Activated CD8-positive, alpha-beta memory T cell treated with anti-CD3 and anti-CD28 coated beads, Interleukin-2, amount 50 U/mL, for 24 hours (primary cell): ENCODE data around the gene OR8D2.

Experiments
- DNase-seq: peaks from one replicate; pipeline ENCODE4 v3.0.0-alpha.2; 2020; ENCODE audit errors: extremely low read depth

OR8D2 gene, protein sequence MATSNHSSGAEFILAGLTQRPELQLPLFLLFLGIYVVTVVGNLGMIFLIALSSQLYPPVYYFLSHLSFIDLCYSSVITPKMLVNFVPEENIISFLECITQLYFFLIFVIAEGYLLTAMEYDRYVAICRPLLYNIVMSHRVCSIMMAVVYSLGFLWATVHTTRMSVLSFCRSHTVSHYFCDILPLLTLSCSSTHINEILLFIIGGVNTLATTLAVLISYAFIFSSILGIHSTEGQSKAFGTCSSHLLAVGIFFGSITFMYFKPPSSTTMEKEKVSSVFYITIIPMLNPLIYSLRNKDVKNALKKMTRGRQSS

DNA sequence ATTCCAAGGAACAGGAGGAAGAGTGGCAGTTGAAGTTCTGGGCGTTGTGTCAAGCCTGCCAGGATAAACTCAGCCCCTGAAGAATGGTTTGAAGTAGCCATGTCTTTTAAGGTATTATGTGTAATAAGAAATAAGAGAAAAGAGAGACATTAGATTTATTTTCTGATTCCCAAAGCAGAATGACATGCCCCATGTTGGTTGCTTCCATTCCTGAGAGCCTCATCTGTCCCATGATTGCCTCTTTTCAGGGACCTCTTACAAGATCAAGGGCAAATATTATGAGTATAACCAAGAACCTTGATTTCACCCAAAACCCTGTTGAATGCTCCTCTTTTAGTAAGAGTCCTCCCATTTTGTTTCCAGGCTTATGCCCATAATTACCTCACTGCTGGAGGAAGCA is at the start of gene OR8D2:
Gene OR8D2 (minus strand): TSS at position 101 of the 400 bp plus-strand sequence. CDS start 0 bp downstream, at position 101.
- no peak for DNase-seq

DNA sequence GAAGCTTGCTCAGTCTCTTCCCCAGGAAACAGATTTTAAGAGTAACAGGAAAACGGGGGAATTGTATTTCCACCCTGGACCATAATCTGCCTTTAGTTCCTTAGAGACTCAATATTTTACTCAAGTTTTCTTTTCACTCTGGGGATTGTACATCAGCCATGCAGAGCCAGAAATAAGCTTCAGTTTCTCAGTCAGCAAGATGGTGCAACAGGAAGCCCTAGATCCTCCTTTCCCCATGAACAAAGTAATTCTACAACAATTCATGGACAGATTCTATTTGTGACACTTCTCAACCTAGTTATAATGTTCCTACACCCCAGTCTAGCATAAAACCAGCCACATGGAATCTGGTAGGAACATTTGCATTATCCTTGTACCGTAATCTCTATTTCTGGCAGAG is 39.6 kb upstream of the OR8D2 start:
- no peak for DNase-seq

DNA sequence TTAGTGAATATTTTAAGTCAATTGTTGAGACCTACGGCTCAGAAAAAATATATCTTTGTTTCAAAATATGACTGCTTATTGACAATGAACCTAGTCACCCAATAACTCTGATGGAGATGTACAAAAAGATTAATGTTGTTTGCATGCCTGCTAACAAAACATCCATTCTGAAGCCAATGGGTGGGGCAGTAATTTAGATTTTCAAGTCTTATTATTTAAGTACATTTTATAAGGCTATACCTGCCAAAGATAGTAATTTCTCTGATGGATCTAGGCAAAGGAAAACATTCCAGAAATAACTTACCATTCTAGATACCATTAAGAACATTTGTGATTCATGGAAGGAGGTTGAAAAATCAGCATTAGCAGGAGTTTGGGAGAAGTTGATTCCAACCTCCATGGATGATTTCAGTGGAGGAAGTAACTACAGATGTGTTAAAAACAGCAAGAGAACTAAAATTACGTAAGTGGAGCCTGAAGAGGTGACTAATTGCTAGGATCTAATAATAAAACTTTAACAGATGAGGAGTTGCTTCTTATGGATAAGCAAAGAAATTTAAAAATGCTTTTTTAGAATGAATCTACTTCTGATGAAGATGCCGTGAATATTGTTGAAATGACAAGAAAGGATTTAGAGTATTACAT is 26.4 kb upstream of the OR8D2 start:
- no peak for DNase-seq

DNA sequence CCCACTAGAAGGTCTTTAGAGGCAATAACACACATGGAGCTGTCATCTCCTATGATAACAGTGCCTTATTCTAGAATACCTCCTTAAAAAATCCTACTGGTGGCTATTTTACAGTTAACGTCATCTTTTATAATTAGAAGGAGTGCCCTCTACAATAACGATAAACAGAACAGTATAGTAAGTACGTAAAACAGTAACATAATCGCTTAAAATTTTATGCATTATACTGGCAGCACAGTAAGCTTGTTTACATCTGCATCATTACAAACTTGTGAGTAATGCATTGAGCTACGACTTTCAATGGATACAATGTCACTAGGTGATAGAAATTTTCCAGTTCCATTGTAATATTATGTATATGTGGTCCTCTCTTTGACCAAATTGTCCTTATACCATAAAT is 24.3 kb upstream of the OR8D2 start:
- no peak for DNase-seq

DNA sequence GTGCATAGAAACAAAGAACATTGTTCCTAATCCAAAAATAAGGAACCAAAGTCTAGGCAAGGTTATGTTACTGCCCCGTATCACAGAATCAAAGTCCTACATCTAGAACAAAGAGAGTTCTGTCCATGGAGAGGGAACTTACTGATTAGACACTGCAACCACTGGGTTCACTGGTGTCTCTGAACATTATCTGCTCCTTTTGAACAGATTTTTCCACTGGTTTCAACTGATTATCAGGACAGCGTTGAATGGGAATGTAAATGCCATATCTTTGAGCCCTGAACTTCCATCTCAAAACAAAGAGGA is 20.1 kb upstream of the OR8D2 start:
- no peak for DNase-seq

DNA sequence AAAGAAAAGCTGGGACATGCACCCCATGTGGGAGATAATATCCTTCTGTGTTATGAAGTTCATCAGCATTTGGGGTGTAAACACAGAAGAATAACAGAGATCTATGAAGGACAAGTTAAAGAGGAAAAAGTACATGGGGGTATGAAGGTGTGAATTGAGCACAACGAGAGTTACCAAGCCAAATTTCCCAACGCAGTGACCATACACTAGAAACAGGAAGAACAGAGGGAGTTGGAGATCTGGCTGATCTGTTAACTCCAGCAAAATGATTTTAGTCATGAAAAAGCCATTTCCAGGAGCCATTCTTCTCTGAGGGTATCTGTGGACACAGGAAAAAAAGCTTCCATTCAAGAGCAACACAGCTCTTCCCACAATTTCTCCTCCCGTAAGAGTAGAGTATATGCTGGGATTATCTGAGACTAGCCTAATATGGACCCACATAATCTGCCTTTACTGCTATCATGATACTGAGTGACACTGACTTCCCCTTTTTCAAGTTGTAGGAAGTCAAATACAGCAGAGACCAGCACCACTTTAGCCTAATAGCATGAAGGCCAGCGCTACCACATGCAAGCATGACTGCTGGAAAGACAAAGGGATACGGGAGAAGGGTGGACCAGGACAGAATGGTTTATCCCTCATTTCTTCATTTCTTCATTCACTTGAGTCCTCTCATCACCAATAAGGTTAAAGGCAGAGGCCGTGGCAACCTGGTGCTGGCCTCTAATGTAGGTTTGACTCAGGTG is 19.6 kb upstream of the OR8D2 start:
- no peak for DNase-seq

DNA sequence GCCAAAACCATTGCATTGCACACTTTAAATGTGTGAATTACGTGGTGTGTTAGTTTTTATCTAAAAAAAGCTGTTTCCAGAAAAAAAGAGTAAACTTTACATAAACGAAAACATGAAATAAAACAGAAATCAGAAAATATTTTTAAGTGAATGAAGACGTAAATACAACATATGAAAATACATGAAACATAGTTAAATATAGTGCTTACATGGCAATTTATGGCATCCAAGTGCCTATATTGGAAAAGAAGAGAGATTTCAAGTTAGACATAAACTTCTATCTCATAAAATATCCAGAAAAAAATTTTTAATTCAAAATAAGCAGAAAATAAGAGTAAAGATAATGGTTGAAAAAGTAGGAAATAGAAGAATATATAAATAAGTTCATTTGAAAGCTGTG is 11.9 kb upstream of the OR8D2 start:
- no peak for DNase-seq

DNA sequence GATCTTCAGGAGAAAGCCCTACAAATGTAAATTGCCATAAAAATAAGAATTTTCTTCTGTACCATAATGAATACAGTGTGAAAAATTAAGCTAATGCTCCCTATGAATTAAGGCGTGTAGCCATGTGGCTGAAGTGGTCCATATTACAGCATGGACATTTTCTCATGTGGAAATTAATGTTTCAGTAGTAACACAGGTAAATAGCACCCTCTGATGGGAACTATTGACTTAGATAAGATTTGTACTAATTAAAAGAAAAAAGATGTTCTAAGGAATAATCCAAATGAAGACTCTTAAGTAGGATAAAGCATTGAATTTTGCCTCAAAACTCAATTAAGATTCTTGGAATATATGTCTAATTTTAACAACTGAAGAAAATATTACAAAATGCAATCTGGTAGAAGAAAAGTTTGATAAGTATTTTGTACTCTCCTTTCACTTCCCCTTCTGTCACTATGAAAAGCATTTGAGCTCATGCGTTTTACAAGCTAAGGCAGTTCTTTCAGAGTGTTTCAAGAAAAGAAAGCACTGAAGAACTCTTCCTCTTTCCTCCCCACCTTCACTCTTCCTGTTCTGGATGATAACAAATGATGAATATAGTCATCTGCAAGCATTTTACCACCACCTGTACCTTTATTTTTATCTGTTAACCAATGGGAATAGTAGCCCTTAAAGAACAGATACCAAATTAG is 9.9 kb upstream of the OR8D2 start:
- DNase-seq = no peak

DNA sequence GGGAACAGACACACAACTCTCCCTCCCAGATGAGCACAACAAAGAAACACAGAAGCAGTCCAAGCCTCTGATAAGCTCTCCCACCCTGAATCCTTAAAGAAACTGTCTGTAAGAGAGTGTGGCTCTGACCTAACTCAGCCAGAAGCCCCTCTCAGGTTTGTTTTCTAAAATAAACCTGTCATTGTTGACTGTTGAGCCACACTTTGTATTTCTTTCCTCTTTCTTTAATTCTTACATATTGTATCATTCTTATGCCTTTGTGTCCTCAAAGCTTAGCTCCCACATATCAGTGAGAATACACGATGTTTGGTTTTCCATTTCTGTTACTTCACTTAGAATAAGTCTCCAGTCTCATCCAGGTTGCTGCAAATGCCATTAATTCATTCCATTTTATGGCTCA is 7.8 kb upstream of the OR8D2 start:
- no peak for DNase-seq

DNA sequence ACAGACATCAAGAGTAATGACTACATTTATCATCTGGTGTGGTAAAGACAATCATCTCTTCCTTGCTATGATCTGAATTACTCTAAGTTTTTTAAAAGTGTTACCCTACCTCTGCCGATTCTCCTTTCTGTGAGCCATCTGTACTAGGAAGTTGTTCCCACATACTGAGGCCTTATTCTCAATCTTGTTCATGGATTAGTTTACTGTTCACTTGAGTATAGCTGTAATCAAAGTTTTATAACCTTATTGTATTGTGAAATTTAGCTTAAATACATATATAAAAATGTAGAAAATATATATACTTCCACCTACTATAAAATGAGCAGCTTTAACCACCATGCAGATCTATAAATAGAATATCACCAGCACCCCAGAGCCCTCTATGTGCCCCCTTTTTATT is 2.4 kb upstream of the OR8D2 start:
- no peak for DNase-seq

DNA sequence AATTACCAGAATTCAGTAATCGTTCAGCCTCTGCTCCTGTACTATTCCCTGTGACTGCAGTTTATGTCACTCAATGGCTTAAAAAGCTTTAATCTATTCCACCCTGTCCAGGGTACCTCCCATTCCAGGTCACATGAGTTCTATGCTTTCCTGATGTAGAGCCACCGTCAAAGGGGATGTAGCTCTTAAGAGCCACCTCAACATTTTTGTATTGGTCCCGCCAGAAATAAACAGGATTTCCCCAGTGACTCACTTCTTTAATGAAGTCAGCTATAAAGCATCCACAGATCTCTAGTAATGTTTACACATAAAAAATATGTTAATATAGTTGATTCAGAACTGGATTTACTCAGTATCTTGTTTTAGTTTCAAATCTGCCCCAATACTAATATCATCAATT is 4.9 kb downstream of the OR8D2 start:
- no peak for DNase-seq

DNA sequence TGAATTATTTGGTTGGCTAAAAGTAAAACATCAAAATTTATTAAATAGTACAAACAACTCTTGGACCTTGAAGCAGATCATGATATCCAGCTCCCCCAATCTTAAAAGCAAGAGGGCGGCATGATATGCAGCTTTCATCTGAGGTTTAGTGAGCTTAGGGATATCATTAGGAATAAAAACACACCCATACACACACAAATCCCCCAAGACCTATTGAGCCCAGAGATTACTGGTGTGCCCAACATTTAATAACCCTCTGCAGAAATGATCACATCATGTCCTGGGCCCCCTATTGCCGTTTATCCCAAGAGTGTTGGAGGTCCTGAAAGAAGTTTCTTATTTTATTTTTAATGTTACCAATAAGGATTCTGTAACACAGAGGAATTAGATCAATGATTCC is 6.1 kb downstream of the OR8D2 start, which contains the start of gene OR8D1:
Gene OR8D1 (minus strand): TSS at position 101 of the 400 bp plus-strand sequence. CDS start 3,183 bp downstream, outside the sequence.
- no peak for DNase-seq

DNA sequence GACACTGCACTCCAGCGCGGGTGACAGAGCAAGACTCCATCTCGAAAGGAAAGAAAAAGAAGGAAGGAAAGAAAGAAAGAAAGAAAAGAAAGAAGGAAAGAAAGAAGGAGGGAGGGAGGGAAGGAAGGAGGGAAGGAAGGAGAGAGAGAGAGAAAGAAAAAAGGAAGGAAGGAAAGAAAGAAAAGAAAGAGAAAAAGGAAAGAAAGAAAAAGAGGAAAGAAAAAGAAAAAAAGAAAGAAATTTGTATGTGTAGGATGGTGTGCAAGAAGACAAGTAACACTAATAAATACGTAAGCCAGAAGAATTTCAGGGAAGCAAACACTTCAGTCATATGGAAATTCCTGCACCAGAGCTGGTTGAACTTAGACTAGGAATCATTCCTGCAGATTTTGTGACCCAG is 6.9 kb downstream of the OR8D2 start:
- no peak for DNase-seq

DNA sequence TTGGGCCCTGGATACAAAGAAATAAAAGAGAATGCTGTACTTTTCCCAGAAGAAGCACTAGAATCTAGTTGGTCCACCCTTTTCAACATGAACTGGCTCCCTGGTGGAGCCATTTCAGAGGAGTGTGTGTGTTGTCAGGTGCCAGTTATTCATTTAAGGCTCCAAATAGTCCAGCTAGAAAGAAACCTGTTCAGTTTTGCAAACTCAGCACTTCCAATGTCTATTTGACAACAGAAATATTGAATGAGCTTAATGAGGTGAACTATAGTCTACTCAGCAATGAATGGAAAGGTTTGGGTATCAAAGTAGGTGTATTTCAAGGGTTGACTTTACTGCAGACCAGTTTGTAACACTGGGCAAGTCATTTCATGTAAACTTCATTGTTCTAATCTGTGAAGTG is 8.3 kb downstream of the OR8D2 start:
- no peak for DNase-seq

DNA sequence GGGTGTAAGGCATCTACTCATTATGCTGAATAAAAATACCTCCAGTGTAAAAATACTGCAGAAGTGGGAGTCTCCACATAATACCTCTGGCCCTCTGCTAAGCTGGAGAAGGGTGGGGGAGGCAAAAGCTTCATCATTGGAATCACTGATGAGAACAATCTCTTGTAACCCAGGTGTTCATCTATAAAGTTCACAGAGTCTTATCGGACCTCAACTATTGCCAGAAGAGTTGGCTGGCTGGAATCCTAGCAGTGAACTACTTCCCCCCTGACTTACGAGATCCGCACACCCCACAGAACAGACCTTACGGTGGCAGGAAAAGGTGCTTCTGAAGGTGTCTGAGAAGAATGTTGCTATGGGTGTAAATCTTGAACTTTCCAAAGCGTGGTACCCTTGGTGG is 8.7 kb downstream of the OR8D2 start:
- no peak for DNase-seq

DNA sequence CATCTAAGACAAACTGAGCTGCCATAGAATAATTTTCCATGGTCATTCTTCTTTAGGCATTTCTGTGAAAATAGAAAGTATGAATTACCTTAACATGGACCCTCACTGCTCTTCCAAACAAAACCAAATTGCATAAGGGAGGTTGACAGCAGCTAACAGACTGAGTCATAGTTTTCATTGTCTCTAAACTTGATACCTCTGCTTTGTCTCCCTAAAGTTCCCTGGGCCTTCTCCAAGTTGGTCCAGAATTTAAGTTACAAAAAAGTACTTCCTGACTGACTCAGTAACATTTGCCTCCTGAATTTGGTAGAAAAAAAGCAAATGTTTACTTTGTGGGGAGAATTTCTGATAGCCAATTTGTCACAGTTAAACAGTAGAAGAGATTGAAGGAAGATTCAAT is 9.3 kb downstream of the OR8D2 start:
- no peak for DNase-seq

DNA sequence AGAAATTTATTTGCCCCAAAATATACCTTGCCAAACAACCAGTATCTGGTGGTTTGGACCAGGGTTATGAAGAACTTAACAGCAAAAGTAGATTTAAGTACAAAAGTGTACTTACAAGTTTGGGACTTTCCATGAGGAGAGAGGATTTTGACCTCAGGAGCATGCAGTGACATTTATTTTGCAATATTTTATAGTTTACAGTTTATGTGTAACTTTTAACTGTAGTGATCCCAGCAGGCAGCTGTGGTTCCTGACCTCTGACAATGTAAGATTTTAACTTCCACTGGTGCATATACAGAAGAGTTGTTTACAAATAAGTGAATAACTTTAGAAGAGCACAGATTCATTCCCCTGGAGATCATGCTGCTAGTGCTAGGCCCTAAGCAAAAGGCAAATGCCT is 12.9 kb downstream of the OR8D2 start:
- DNase-seq = no peak

DNA sequence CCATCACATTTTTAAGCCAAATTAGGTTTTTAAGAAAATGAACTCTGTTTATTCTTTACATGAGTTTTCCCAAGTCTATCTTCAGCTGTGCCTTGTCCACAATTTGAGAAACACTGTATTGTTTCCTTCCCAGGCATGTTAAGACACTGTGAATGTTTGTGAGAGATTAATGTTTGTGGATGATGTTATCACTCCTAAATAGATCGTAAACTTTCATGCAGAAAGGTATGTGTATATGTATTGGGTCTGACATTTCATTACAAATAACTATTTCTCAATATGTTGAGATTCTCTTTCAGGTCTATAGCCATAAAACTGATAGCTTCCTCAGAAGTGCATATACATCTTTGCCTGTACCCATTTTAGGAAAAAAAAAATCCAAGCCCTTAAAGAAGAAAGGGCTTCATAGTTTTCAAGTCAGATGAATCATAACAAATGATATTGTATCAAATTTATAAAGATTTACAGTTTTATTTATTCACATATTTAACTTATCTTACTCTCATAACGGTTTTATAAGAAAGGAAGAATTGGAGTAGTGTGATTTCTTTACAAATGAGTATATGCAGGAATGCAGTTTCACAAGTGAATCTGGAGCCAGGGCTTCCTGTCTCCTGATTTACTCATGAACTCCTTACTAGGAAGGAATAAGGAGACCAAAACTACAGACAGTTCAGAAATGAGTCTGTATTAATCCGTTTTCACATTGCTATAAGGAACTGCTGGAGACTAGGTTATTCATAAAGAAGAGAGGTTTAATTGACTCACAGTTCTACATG is 17.5 kb downstream of the OR8D2 start:
- DNase-seq = no peak

DNA sequence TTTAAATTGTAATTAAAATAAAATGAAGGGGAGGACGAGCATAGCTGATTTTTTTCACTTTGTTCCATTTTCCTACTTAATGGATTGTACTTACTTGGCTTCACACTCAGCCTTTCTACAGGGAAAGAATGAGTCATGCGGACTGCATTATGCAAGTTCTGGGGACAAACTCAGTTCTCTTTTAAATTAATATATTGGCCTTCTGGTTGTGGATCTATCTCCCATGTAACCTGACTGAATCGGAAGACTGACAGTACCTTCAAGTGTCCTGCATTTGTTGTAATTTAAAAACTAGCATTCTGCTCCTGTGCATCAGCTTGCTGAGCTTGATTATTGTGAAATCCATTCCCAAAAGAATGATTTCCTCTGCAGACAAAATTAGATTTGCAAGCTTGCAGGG is 18.4 kb downstream of the OR8D2 start:
- no peak for DNase-seq

DNA sequence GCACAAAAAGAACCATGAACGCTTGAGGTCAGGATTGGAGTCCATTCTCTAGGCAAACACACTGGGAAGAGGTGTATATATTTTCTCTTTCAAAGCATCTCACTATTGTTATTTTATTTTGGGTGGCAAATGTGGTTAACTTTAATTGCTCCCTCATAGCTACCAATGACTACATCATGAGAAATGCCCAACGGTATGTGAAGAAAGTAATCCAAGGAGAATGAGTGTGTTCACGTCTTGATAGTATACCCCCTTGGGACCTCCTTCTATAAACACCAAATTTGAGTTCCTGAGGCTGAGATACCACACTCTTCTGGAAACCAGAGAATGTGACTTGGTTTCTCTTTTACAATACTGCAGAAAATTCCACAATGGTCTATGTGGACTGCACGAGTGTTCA is 22.1 kb downstream of the OR8D2 start:
- no peak for DNase-seq

DNA sequence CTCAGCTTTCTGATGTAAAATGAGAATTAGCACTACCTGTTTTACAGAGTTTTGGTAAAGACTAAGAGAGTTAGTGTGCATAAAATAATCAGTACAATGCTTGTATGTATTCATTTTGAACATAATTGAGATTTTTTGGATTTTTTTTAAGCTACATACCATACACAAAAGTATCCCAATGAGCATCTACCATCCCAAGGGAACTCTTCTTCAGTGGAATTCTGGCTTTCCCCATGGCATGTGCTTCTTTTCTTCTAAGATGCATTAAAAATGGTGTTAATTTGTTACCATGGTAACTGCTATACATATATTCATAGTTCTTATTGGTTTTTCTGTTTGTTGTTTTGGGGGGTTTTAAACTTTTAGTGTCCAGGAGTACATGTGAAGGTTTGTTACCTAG is 24.0 kb downstream of the OR8D2 start:
- DNase-seq = no peak

DNA sequence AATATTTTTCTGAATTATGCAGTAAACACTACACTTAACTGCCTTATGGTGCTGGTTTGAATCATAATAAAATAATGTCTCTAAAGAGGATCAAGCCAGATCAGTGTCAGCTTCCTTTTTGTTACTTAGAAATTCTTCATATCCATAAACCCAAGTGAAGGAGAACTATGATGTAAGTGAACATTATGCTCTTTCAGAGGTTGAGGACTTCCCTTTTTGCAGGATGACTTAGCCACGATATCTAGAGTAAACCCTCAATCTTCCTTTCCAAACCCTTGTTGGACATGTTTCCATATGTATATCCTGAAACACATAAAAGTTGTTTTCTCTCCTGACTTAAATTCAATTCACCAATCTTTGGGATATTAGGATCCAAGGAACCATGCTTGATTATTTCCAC is 25.3 kb downstream of the OR8D2 start:
- DNase-seq = no peak
